HCT116 (cell line): Measurements from ENCODE around the gene ZSCAN23.

ENCODE experiments used
- JUND ChIP-seq: IDR thresholded peaks from 2 replicates; pipeline ENCODE4 v1.6.1; 2012
- SP1 ChIP-seq: IDR thresholded peaks from 2 replicates; pipeline ENCODE4 v1.6.1; 2012; ENCODE audit warnings: low read depth
- TF ChIP-seq, protein P1 (sequence below): IDR thresholded peaks from 2 replicates; pipeline ENCODE4 v1.6.1; 2012

DNA sequence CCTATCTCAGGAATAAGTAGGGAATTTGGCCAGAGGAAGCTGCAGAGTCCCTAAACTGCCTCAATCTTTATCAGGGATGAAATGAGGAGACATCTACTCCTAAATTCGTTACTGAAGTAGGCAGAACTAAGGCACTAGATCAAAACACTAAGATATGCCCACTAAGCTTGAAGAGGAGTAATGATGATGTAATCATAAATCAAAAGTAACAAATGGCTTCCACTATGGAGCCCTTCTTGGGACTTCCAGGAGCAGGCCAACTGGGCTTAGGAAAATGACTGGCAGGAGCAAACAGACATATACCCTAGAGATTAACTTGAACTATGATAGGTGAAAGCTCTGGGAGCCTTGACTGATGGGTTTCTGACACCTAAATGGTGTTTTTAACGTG, 59.2 kb downstream of the ZSCAN23 start:
- TF ChIP-seq, protein P1, sequence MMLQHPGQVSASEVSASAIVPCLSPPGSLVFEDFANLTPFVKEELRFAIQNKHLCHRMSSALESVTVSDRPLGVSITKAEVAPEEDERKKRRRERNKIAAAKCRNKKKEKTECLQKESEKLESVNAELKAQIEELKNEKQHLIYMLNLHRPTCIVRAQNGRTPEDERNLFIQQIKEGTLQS, result no peak
- TF ChIP-seq JUND, result no peak
- no peak for TF ChIP-seq SP1
